NB4 (cell line): Measurements from ENCODE around the gene KCTD3.

Source experiments
- DNase-seq: peaks from one replicate; pipeline ENCODE4 v3.0.0; 2010; ENCODE audit warnings: low read depth
- H3K4me3 ChIP-seq: one replicate; pipeline ENCODE4 v1.5.1; 2011; ENCODE audit warnings: mild to moderate bottlenecking, low read depth, low read length, moderate library complexity
- MYC ChIP-seq: IDR thresholded peaks from 2 replicates; pipeline ENCODE4 v1.6.1; 2011; ENCODE audit warnings: low read depth, low read length
- POLR2A ChIP-seq: IDR thresholded peaks from 2 replicates; pipeline ENCODE4 v1.6.1; 2011; ENCODE audit warnings: mild to moderate bottlenecking; ENCODE audit not compliant: insufficient read length; ENCODE audit errors: extremely low read depth
- TF ChIP-seq, protein P1 (sequence below): IDR thresholded peaks from 2 replicates; pipeline ENCODE4 v1.6.1; 2011; ENCODE audit warnings: low read depth, low read length
- TF ChIP-seq, protein P2 (sequence below): IDR thresholded peaks from one replicate; pipeline ENCODE4 v1.5.1; 2012; ENCODE audit warnings: low read depth, low read length

The KCTD3 gene

DNA sequence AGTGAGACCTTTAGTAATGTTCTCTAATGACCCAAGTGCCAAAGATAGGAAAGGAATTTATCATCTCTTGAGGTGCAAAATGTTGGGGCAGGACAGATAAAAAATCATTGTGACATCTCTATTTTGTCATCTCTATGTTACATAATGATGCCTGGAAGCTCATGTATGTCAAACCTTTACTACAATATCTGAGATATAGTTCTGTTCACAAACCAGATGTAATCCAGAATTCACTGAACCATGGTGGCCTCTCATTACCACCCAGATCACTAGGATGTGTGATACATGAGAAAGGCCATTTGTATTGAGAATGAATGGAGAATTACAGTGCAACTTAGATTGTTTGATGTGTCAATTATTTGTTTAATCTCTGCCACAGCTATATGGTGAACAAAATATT is 22.0 kb upstream of the KCTD3 start:
- DNase-seq = no peak
- H3K4me3 ChIP-seq = no peak overlapping the region
- TF ChIP-seq, protein P1, sequence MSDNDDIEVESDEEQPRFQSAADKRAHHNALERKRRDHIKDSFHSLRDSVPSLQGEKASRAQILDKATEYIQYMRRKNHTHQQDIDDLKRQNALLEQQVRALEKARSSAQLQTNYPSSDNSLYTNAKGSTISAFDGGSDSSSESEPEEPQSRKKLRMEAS = no peak
- TF ChIP-seq MYC = no peak
- TF ChIP-seq, protein P2, sequence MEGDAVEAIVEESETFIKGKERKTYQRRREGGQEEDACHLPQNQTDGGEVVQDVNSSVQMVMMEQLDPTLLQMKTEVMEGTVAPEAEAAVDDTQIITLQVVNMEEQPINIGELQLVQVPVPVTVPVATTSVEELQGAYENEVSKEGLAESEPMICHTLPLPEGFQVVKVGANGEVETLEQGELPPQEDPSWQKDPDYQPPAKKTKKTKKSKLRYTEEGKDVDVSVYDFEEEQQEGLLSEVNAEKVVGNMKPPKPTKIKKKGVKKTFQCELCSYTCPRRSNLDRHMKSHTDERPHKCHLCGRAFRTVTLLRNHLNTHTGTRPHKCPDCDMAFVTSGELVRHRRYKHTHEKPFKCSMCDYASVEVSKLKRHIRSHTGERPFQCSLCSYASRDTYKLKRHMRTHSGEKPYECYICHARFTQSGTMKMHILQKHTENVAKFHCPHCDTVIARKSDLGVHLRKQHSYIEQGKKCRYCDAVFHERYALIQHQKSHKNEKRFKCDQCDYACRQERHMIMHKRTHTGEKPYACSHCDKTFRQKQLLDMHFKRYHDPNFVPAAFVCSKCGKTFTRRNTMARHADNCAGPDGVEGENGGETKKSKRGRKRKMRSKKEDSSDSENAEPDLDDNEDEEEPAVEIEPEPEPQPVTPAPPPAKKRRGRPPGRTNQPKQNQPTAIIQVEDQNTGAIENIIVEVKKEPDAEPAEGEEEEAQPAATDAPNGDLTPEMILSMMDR = no peak
- TF ChIP-seq POLR2A = no peak

DNA sequence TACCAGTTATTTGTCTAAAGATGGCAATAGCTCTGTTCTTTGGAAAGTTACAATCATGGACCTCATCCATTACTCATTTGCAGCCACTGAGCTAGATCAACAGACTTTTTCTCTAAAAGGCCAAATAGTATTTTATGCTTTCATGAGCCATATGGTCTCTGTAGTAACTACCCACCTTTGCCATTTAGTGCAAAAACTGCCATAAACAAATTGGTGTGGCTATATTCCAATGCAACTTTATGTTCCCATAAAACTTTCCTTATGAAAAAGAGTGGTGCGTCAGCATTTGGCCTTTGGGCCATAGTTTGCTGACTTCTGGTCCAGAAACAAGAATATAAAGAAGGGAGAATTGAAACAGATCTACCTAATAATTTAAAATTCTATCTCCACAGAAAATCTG is 20.1 kb upstream of the KCTD3 start:
- TF ChIP-seq POLR2A (no peak), MYC (no peak)
- TF ChIP-seq, protein P1 = no peak
- TF ChIP-seq, protein P2 = no peak
- no peak for DNase-seq
- no peak overlapping the region for H3K4me3 ChIP-seq

DNA sequence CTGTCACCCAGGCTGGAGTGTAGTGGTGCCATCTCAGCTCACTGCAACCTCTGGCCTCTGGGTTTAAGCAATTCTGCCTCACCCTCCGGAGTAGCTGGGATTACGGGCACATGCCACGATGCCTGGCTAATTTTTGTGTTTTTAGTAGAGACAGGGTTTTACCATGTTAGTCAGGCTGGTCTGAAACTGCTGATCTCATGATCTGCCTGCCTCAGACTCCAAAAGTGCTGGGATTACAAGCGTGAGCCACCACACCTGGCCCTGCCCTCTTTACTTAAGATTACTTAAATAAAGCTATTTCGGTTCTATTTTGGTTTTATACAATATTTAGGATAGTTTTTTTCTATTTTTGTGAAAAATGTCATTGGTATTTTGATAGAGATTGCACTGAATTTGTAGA is 15.3 kb upstream of the KCTD3 start:
- no peak for DNase-seq
- TF ChIP-seq POLR2A = no peak
- H3K4me3 ChIP-seq = no peak overlapping the region

DNA sequence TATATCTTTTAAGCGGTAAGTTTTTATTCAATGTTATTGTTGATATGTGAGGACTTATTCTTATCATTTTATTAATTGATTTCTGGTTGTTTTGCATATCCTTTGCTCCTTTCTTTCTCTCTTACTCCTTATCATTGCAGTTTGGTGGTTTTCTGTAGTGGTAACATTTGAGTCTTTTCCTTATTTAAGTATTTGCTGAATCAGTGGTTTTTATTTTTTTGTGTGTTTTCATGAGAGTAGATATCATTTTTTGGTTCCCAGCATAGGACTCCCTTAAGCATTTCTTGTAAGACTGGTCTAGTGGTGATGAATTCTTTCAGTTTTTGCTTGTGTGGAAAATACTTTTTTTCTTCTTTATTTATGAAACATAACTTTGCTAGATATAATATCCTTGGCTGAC is 12.2 kb upstream of the KCTD3 start:
- TF ChIP-seq, protein P2 = no peak
- no peak for TF ChIP-seq POLR2A
- TF ChIP-seq, protein P1 = no peak
- no peak for TF ChIP-seq MYC
- H3K4me3 ChIP-seq = no peak overlapping the region
- no peak for DNase-seq

DNA sequence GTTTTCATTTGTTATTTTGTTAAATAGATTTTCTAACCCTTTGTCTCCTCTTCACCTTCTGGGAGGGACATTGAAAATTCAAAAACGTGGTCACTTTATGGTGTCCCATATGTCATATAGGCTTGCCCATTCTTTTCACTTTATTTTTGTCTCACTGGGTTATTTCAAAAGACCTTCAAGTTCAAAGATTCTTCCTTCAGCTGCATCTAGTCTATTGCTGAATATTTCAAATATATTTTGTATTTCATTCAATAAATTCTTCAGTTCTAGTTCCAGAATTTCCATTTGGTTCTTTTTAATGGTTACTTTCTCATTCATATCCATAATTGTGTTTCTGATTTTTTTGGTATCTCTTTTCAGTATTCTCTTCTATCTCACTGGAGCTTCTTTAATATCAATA is 11.6 kb upstream of the KCTD3 start:
- TF ChIP-seq, protein P2 = no peak
- TF ChIP-seq POLR2A (no peak), MYC (no peak)
- TF ChIP-seq, protein P1 = no peak
- DNase-seq = no peak
- no peak overlapping the region for H3K4me3 ChIP-seq

DNA sequence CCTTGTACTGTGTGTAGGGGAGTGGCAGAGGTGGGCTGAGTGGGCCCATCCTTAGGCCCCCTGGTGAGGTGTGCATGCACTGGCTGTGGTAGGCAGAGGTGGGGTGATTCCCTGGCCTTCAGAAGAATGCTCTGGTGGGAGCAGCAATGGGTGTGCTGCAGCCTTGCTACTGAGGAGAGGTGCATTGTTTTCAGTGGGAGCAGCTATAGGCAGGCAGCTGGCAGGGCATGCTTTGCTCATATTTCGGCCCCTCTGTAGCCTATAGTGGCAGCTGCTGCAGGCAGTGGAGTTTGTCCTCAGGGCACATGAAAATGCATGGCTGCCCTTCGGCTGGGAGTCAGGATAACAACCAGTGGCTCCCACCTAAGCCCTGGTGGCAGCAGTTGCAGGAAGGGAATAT is 10.1 kb upstream of the KCTD3 start:
- no peak for DNase-seq
- TF ChIP-seq MYC = no peak
- no peak for TF ChIP-seq POLR2A
- TF ChIP-seq, protein P2 = no peak
- TF ChIP-seq, protein P1 = no peak
- H3K4me3 ChIP-seq = no peak overlapping the region
